NB4 (cell line): Measurements from ENCODE around the gene HOMER3.

Experiments
- DNase-seq: peaks from one replicate; pipeline ENCODE4 v3.0.0; 2010; ENCODE audit warnings: low read depth
- H3K4me3 ChIP-seq: one replicate; pipeline ENCODE4 v1.5.1; 2011; ENCODE audit warnings: mild to moderate bottlenecking, low read depth, low read length, moderate library complexity
- CTCF ChIP-seq: IDR thresholded peaks from one replicate; pipeline ENCODE4 v1.5.1; 2012; ENCODE audit warnings: low read depth, low read length
- MAX ChIP-seq: IDR thresholded peaks from 2 replicates; pipeline ENCODE4 v1.6.1; 2011; ENCODE audit warnings: low read depth, low read length
- MYC ChIP-seq: IDR thresholded peaks from 2 replicates; pipeline ENCODE4 v1.6.1; 2011; ENCODE audit warnings: low read depth, low read length
- POLR2A ChIP-seq: IDR thresholded peaks from 2 replicates; pipeline ENCODE4 v1.6.1; 2011; ENCODE audit warnings: mild to moderate bottlenecking; ENCODE audit not compliant: insufficient read length; ENCODE audit errors: extremely low read depth

HOMER3 gene

GRCh38 chr19:18948976-18949356 lies 7.9 kb upstream of the HOMER3 start:
- TF ChIP-seq MYC (no peak), MAX (no peak), POLR2A (no peak), CTCF (no peak)
- no peak overlapping the region for H3K4me3 ChIP-seq
- DNase-seq, result no peak

GRCh38 chr19:18948075-18948975 lies 7.3 kb upstream of the HOMER3 start:
- TF ChIP-seq MAX (no peak), POLR2A (no peak), CTCF (no peak), MYC (no peak)
- no peak for DNase-seq
- H3K4me3 ChIP-seq, result no peak overlapping the region

- no peak for DNase-seq
- no peak overlapping the region for H3K4me3 ChIP-seq
These were observed 5.9 kb upstream of the HOMER3 start for GRCh38 chr19:18946918-18947317.

GRCh38 chr19:18946335-18946734 lies 5.3 kb upstream of the HOMER3 start:
- TF ChIP-seq POLR2A (no peak), CTCF (no peak), MYC (no peak), MAX (no peak)
- DNase-seq, result no peak
- H3K4me3 ChIP-seq, result no peak overlapping the region

More at GRCh38 chr19:18946918-18947317, 5.9 kb upstream of the HOMER3 start:
- no peak for TF ChIP-seq MAX
- TF ChIP-seq POLR2A, result no peak

GRCh38 chr19:18945297-18945696 lies 4.3 kb upstream of the HOMER3 start:
- DNase-seq, result no peak
- no peak overlapping the region for H3K4me3 ChIP-seq
- TF ChIP-seq MAX, result no peak
- no peak for TF ChIP-seq CTCF
- TF ChIP-seq POLR2A, result no peak
- no peak for TF ChIP-seq MYC

- DNase-seq, result no peak
- H3K4me3 ChIP-seq, result no peak overlapping the region
- TF ChIP-seq CTCF, result no peak
- TF ChIP-seq MYC, result no peak
- TF ChIP-seq POLR2A, result no peak
- no peak for TF ChIP-seq MAX
These were observed 2.4 kb upstream of the HOMER3 start for GRCh38 chr19:18943465-18943864.
